K562 (cell line): ENCODE results near the gene KIF5A. TPM values are rescaled to one million over a fixed set of nuclear protein-coding genes. Genes with fewer than 3 reads are reported as not detected.

Experiments used
- COPS2 ChIP-seq: fragments of 450-650 bp; conservative IDR thresholded peaks from 2 replicates; pipeline ENCODE4 v1.6.1; 2016; ENCODE audit warnings: mild to moderate bottlenecking, moderate library complexity
- ELK1 ChIP-seq: sonication (generic); formaldehyde crosslinking; IDR thresholded peaks from 2 replicates; pipeline ENCODE4 v1.8.1; 2022; ENCODE audit warnings: missing genetic modification reagents
- ETS1 ChIP-seq: conservative IDR thresholded peaks from 2 replicates; pipeline ENCODE4 v1.6.1; 2011; ENCODE audit warnings: low read depth, mild to moderate bottlenecking, low read length; ENCODE audit not compliant: control insufficient read depth
- FOSL1 ChIP-seq: fragments of 200-800 bp; sonication (Bioruptor generic); conservative IDR thresholded peaks from 2 replicates; pipeline ENCODE4 v1.6.1; 2016; ENCODE audit warnings: missing genetic modification characterization, missing compliant biosample characterization
- FOXJ3 ChIP-seq: sonication (generic); formaldehyde crosslinking; IDR thresholded peaks from 2 replicates; pipeline ENCODE4 v1.4.0; 2020; ENCODE audit warnings: mild to moderate bottlenecking, missing genetic modification reagents
- MAFK ChIP-seq: IDR thresholded peaks from 2 replicates; pipeline ENCODE4 v1.6.1; 2011; ENCODE audit warnings: low read length, improper control_type of control experiment
- NCOR1 ChIP-seq: fragments of 450-650 bp; IDR thresholded peaks from 2 replicates; pipeline ENCODE4 v1.6.1; 2016; ENCODE audit warnings: mild to moderate bottlenecking, moderate library complexity
- NEUROD1 ChIP-seq: fragments of 150-350 bp; IDR thresholded peaks from 2 replicates; pipeline ENCODE4 v1.6.1; 2014; ENCODE audit warnings: borderline replicate concordance, low read length, low read depth; ENCODE audit not compliant: partially characterized antibody
- NR3C1 ChIP-seq: sonication (generic); formaldehyde crosslinking; IDR thresholded peaks from 2 replicates; pipeline ENCODE4 v1.8.1; 2022; ENCODE audit warnings: missing genetic modification reagents
- OTX1 ChIP-seq: fragments of 450-650 bp; formaldehyde crosslinking; IDR thresholded peaks from 2 replicates; pipeline ENCODE4 v1.4.0; 2022; ENCODE audit warnings: mild to moderate bottlenecking
- RBM25 ChIP-seq: fragments of 200-400 bp; formaldehyde crosslinking; IDR thresholded peaks from 2 replicates; pipeline ENCODE4 v1.6.1; 2018; ENCODE audit warnings: low read length, low read depth, moderate library complexity; ENCODE audit not compliant: severe bottlenecking
- RCOR1 ChIP-seq, 2 experiments: IDR thresholded peaks; 2 replicates each; pipeline ENCODE4 v1.6.1; 2012; ENCODE audit warnings: low read depth in 2 of 2, low read length in 2 of 2, borderline replicate concordance in 1 of 2, improper control_type of control experiment in 1 of 2
- TCF3 ChIP-seq: sonication (generic); formaldehyde crosslinking; IDR thresholded peaks from 2 replicates; pipeline ENCODE4 v1.4.0; 2020; ENCODE audit warnings: mild to moderate bottlenecking, missing genetic modification reagents
- TSHZ1 ChIP-seq: fragments of 250-450 bp; sonication (Bioruptor Pico); IDR thresholded peaks from 2 replicates; pipeline ENCODE4 v1.4.0; 2020; ENCODE audit warnings: mild to moderate bottlenecking, moderate library complexity
- ZBTB2 ChIP-seq: fragments of 450-650 bp; IDR thresholded peaks from 2 replicates; pipeline ENCODE4 v1.6.1; 2016; ENCODE audit warnings: antibody characterized with exemption
- ZC3H4 ChIP-seq: sonication (generic); formaldehyde crosslinking; IDR thresholded peaks from 2 replicates; pipeline ENCODE4 v1.9.0; 2021; ENCODE audit warnings: missing genetic modification reagents, borderline replicate concordance
- ZNF212 ChIP-seq: fragments of 450-650 bp; formaldehyde crosslinking; IDR thresholded peaks from 2 replicates; pipeline ENCODE4 v1.4.0; 2020; ENCODE audit warnings: mild to moderate bottlenecking
- ZNF274 ChIP-seq: IDR thresholded peaks from 2 replicates; pipeline ENCODE4 v1.6.1; 2011; ENCODE audit warnings: low read depth, mild to moderate bottlenecking, low read length, moderate library complexity, borderline replicate concordance
- ZNF431 ChIP-seq: sonication (generic); formaldehyde crosslinking; IDR thresholded peaks from 2 replicates; pipeline ENCODE4 v1.8.0; 2022; ENCODE audit warnings: mild to moderate bottlenecking, missing genetic modification reagents
- ZNF551 ChIP-seq: fragments of 250-450 bp; sonication (Bioruptor Pico); IDR thresholded peaks from 2 replicates; pipeline ENCODE4 v1.5.0; 2021; ENCODE audit warnings: mild to moderate bottlenecking, moderate library complexity
- ZNF584 ChIP-seq: fragments of 200-800 bp; sonication (Bioruptor generic); IDR thresholded peaks from 2 replicates; pipeline ENCODE4 v1.6.1; 2016; ENCODE audit warnings: low read depth, mild to moderate bottlenecking, missing genetic modification characterization, missing compliant biosample characterization
- polyA plus RNA-seq, 8 experiments: library from polyadenylated mRNA; depleted of rRNA in 4 of 8; stranded (reverse) in 5 of 8; unstranded in 3 of 8; fragments of >200 nt; fragmentation: Nextera tagmentation in 2 of 8; fragmentation: Illumina TruSeq in 1 of 8; extraction: Ambion mirVana in 2 of 8; extraction: Trizol in 1 of 8; gene quantifications; 2 replicates each; pipeline versions ENCODE4 v1.2.1 to v1.2.3, GENCODE V29; 2011 to 2014; ENCODE audit warnings: inconsistent platforms in 1 of 8, missing spikeins in 1 of 8
- total RNA-seq, 7 experiments: library from RNA; depleted of rRNA in 6 of 7; stranded (reverse); fragments of >200 nt in 6 of 7; fragmentation: Illumina TruSeq in 2 of 7; extraction: Trizol in 2 of 7; gene quantifications; 2 replicates each; pipeline versions ENCODE4 v1.2.1 to v1.2.3, GENCODE V29; 2011 to 2021; ENCODE audit warnings: low replicate concordance in 1 of 7

KIF5A gene
- total and polyA plus RNA-seq, 9 of the 15 experiments (the other 6 are each of a cell fraction or from before 2014, with no cell fraction given) = 3.4 to 17.7 (median 8.0) TPM

- TF ChIP-seq TCF3 (CRISPR knock-in tag) (peak; percentile 17; the same call in 1 of the 2 replicates), COPS2 (no peak), RCOR1 (IDR thresholded peaks at IDR 0.05; ENCODE audit: borderline replicate concordance in 1 of 2, low read depth in 2 of 2, low read length in 2 of 2) (peak in 1 of 2 experiments; percentile 24; a peak in 1 of 4 replicates), ZNF274 (no peak), ZC3H4 (CRISPR knock-in tag) (no peak), ZNF584 (CRISPR knock-in tag) (no peak), NR3C1 (CRISPR knock-in tag) (0 out of 2 replicates have a peak, but pooled peaks have one; percentile 30), MAFK (no peak), ZNF551 (CRISPR knock-in tag) (no peak), NCOR1 (no peak), NEUROD1 (peak; percentile 16), ELK1 (CRISPR knock-in tag) (no peak), FOSL1 (tag) (no peak), FOXJ3 (no peak), OTX1 (CRISPR knock-in tag) (no peak), ZNF212 (CRISPR knock-in tag) (no peak), RBM25 (no peak), TSHZ1 (CRISPR knock-in tag) (no peak), ZNF431 (CRISPR knock-in tag) (no peak), ETS1 (peak; percentile 87), ZBTB2 (no peak)
Observed at GRCh38 chr12:57590864-57591781, 41.3 kb downstream of the KIF5A start, which contains the start of gene PIP4K2C (continued).
